H1 (cell line): ENCODE results near the gene SERPINB6. TPM values are rescaled to one million over a fixed set of nuclear protein-coding genes. Genes with fewer than 3 reads are reported as not detected.

ENCODE experiments used
- CTCF ChIA-PET: fragments of 300-600 bp; sonication (Branson Sonifier 250); formaldehyde crosslinking; loops from one replicate; lab custom pipeline; 2021; ENCODE audit not compliant: partially characterized antibody; lab: Charles Lee
- POLR2A ChIA-PET: fragments of 300-600 bp; sonication (Branson Sonifier 250); formaldehyde crosslinking; loops from one replicate; lab custom pipeline; 2021; ENCODE audit warnings: inconsistent platforms; ENCODE audit not compliant: partially characterized antibody; lab: Charles Lee
- DNase-seq, 2 experiments: peaks; one replicate each; pipeline versions ENCODE4 v3.0.0 to v3.0.0-alpha.2; 2010 to 2022; ENCODE audit warnings: low spot score in 2 of 2, low read depth in 1 of 2, mixed read lengths in 1 of 2
- FAIRE-seq: peaks from 2 replicates; lab custom pipeline; 2011; peaks lifted over from hg19 to GRCh38; lab: Jason Lieb, UNC
- H2AFZ ChIP-seq: 2 replicates; pipeline ENCODE4 v1.8.1; 2012; ENCODE audit warnings: low read length, inconsistent platforms
- H2AK5ac ChIP-seq: 2 replicates; pipeline ENCODE4 v1.6.1; 2013; ENCODE audit warnings: low read depth, low read length
- H2BK120ac ChIP-seq: replicated peaks from 2 replicates; pipeline ENCODE3; 2013; ENCODE audit warnings: low read depth, low read length, inconsistent platforms
- H2BK12ac ChIP-seq: 2 replicates; pipeline ENCODE4 v1.6.1; 2013; ENCODE audit warnings: low read depth, low read length
- H2BK15ac ChIP-seq: 2 replicates; pipeline ENCODE4 v1.6.1; 2013; ENCODE audit warnings: low read length
- H2BK20ac ChIP-seq: 2 replicates; pipeline ENCODE4 v1.6.1; 2013; ENCODE audit warnings: low read length
- H2BK5ac ChIP-seq: 2 replicates; pipeline ENCODE4 v1.6.1; 2013; ENCODE audit warnings: low read depth, low read length
- H3K14ac ChIP-seq: 2 replicates; pipeline ENCODE4 v1.6.1; 2013; ENCODE audit warnings: inconsistent platforms; ENCODE audit not compliant: insufficient read length
- H3K18ac ChIP-seq: 2 replicates; pipeline ENCODE4 v1.6.1; 2013; ENCODE audit warnings: low read length; ENCODE audit errors: extremely low read depth
- H3K23ac ChIP-seq: 2 replicates; pipeline ENCODE4 v1.6.1; 2013; ENCODE audit warnings: inconsistent platforms; ENCODE audit not compliant: insufficient read length
- H3K23me2 ChIP-seq: 2 replicates; pipeline ENCODE4 v1.6.1; 2013; ENCODE audit warnings: low read depth, low read length
- H3K27ac ChIP-seq: 2 replicates; pipeline ENCODE4 v1.6.1; 2011; ENCODE audit warnings: low read depth, low read length, inconsistent platforms
- H3K27me3 ChIP-seq, 4 experiments: replicated peaks in 1 of 4; 1 replicate in 1 of 4; 2 replicates in 3 of 4; pipeline versions ENCODE4 v1.6.1 to v1.8.1; 2011 to 2013; ENCODE audit warnings: low read length in 3 of 4, mild to moderate bottlenecking in 3 of 4, inconsistent platforms in 2 of 4, mixed read lengths in 2 of 4, moderate library complexity in 1 of 4; ENCODE audit not compliant: control insufficient read depth in 3 of 4, insufficient read depth in 3 of 4; ENCODE audit errors: extremely low read depth in 1 of 4
- H3K36me3 ChIP-seq, 4 experiments: 2 replicates each; pipeline versions ENCODE4 v1.6.1 to v1.8.1; 2011 to 2013; ENCODE audit warnings: mild to moderate bottlenecking in 4 of 4, low read length in 3 of 4, moderate library complexity in 2 of 4, control low read depth in 1 of 4, inconsistent platforms in 1 of 4; ENCODE audit not compliant: insufficient read depth in 4 of 4, control insufficient read depth in 2 of 4
- H3K4ac ChIP-seq: replicated peaks from 2 replicates; pipeline ENCODE3; 2013; ENCODE audit warnings: low read length, low read depth, mixed read lengths, inconsistent platforms; ENCODE audit not compliant: insufficient read length
- H3K4me1 ChIP-seq, 4 experiments: replicated peaks in 1 of 4; 1 replicate in 1 of 4; 2 replicates in 3 of 4; pipeline versions ENCODE4 v1.6.1 to v1.8.1; 2011 to 2013; ENCODE audit warnings: low read length in 3 of 4, inconsistent platforms in 2 of 4, mixed read lengths in 1 of 4; ENCODE audit not compliant: insufficient read depth in 4 of 4, control insufficient read depth in 3 of 4
- H3K4me2 ChIP-seq, 2 experiments: 2 replicates each; pipeline versions ENCODE4 v1.6.1 to v1.8.1; 2011 to 2013; ENCODE audit warnings: low read depth in 2 of 2, low read length in 2 of 2, control low read depth in 1 of 2, inconsistent platforms in 1 of 2, mild to moderate bottlenecking in 1 of 2; ENCODE audit not compliant: insufficient read depth in 1 of 2
- H3K4me3 ChIP-seq, 4 experiments: fragments of 200-600, 300-600 bp in 1 of 4; sonication (generic), shearing (Covaris generic), sonication (Bioruptor Twin) in 1 of 4; 2 replicates each; pipeline versions ENCODE4 v1.5.1 to v1.8.1; 2011 to 2016; ENCODE audit warnings: low read length in 4 of 4, low read depth in 3 of 4, control low read depth in 2 of 4, inconsistent platforms in 2 of 4, mild to moderate bottlenecking in 2 of 4, mixed read lengths in 1 of 4, moderate library complexity in 1 of 4; ENCODE audit not compliant: insufficient read depth in 2 of 4; ENCODE audit errors: extremely low read depth in 1 of 4
- H3K56ac ChIP-seq: replicated peaks from 2 replicates; pipeline ENCODE3; 2013; ENCODE audit warnings: low read depth, mild to moderate bottlenecking, mixed read lengths, low read length, inconsistent platforms; ENCODE audit not compliant: insufficient read length
- H3K79me1 ChIP-seq: 2 replicates; pipeline ENCODE4 v1.6.1; 2013; ENCODE audit warnings: low read depth, low read length, control low read depth
- H3K79me2 ChIP-seq, 2 experiments: 2 replicates each; pipeline versions ENCODE4 v1.6.1 to v1.8.1; 2012 to 2013; ENCODE audit warnings: low read length in 2 of 2, mild to moderate bottlenecking in 2 of 2, inconsistent platforms in 1 of 2; ENCODE audit not compliant: insufficient read depth in 2 of 2, control insufficient read depth in 1 of 2
- H3K9ac ChIP-seq, 4 experiments: replicated peaks in 1 of 4; 1 replicate in 1 of 4; 2 replicates in 3 of 4; pipeline versions ENCODE4 v1.6.1 to v1.8.1; 2011 to 2013; ENCODE audit warnings: low read depth in 3 of 4, low read length in 3 of 4, control low read depth in 2 of 4, mild to moderate bottlenecking in 2 of 4, moderate library complexity in 2 of 4, inconsistent platforms in 1 of 4; ENCODE audit errors: extremely low read depth in 1 of 4
- H3K9me3 ChIP-seq, 2 experiments: 2 replicates each; pipeline versions ENCODE4 v1.6.1 to v1.8.1; 2012 to 2013; ENCODE audit warnings: mild to moderate bottlenecking in 2 of 2, moderate library complexity in 2 of 2, control low read depth in 1 of 2, inconsistent platforms in 1 of 2, low read depth in 1 of 2, low read length in 1 of 2, mixed read lengths in 1 of 2; ENCODE audit not compliant: insufficient read depth in 2 of 2
- H4K20me1 ChIP-seq, 2 experiments: replicated peaks in 1 of 2; 2 replicates each; pipeline versions ENCODE3 to v1.8.1; 2011 to 2013; ENCODE audit warnings: inconsistent platforms in 2 of 2, low read length in 2 of 2, mild to moderate bottlenecking in 1 of 2; ENCODE audit not compliant: insufficient read depth in 2 of 2, control insufficient read depth in 1 of 2
- H4K5ac ChIP-seq: 2 replicates; pipeline ENCODE4 v1.6.1; 2013; ENCODE audit warnings: low read length, low read depth, mixed read lengths, inconsistent platforms; ENCODE audit not compliant: insufficient read length
- H4K8ac ChIP-seq: 2 replicates; pipeline ENCODE4 v1.8.0; 2013; ENCODE audit warnings: mild to moderate bottlenecking, moderate library complexity, low read length, inconsistent platforms; ENCODE audit not compliant: insufficient read depth; ENCODE audit errors: extremely low read depth
- H4K91ac ChIP-seq: replicated peaks from 2 replicates; pipeline ENCODE3; 2013; ENCODE audit warnings: low read length, mixed read lengths, inconsistent platforms; ENCODE audit not compliant: insufficient read length
- RFX5 ChIP-seq: IDR thresholded peaks from 2 replicates; pipeline ENCODE4 v1.6.1; 2011; ENCODE audit warnings: low read depth, low read length, improper control_type of control experiment, borderline replicate concordance
- WGBS, 2 experiments: shearing (Covaris generic) in 1 of 2; methylation state at CpG; one replicate each; pipeline versions ENCODE4 v1.1.6 to v1.1.7; 2013 to 2015; ENCODE audit warnings: low lambda C conversion rate in 2 of 2, mixed read lengths in 2 of 2, inconsistent platforms in 1 of 2, low coverage in 1 of 2, missing lambda C conversion rate in 1 of 2; ENCODE audit not compliant: insufficient replicate concordance in 2 of 2, insufficient coverage in 1 of 2, insufficient read length in 1 of 2; ENCODE audit errors: extremely low coverage in 1 of 2, missing lambda C conversion rate in 1 of 2; 5-methylcytosine and 5-hydroxymethylcytosine counted together
- polyA plus RNA-seq, 7 experiments: library from polyadenylated mRNA; depleted of rRNA in 3 of 7; stranded (reverse) in 5 of 7; unstranded in 2 of 7; fragments of >200 nt in 5 of 7; fragments of 200-250 nt in 2 of 7; gene quantifications; 1 replicate in 5 of 7; 2 replicates in 1 of 7; 4 replicates in 1 of 7; pipeline versions ENCODE4 v1.2.1 to v1.2.3, GENCODE V29; 2011 to 2013; ENCODE audit warnings: missing spikeins in 2 of 7, mixed read lengths in 2 of 7
- total RNA-seq: library from RNA; stranded (reverse); fragmentation: NEBNext Ultra II Directional; extraction: Animal tissue kit (Norgen Biotek cat#: 25700); gene quantifications from 2 replicates; pipeline ENCODE4 v1.2.1, GENCODE V29; 2021

The SERPINB6 gene
- total and polyA plus RNA-seq, 2 of the 8 experiments (the other 6 are each of a cell fraction or from before 2014, with no cell fraction given), result 27.2 to 29.4 TPM

DNA sequence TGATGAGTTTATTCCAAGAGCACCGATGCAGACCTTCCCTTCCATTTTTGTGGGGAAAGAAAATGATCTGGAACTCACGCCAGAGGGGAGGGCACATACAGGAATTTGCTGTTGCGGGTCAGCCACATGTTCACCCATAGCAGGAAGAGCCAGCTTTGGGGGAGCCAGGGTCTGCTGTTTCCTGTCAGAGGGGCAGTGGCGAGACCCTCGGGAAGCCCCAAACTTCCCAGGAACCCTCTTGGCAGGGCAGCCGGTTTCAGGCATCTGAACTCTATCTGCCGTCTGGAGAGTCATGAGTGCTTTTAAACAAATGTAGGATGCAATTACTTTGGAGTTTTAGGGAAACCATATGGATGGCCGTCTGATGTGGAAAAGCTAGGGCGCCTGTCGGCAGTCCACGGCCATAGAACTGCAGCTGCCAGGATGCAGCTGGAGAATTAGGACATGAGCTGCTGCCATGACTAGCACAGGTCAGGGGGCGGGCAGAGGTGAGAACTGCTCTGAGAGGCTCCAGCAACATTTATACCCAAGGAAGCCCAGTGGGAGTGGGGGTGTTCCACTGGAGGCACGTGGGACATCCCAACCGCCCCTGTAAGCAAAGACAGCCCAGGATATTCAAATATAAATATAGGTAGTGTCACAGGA lies 53.4 kb downstream of the SERPINB6 start:
- no peaks in the 10 kb centered on the region for H4K20me1 ChIP-seq
- peak overlapping the region; percentile 34 for H4K91ac ChIP-seq
- H3K4me3 ChIP-seq, result no peak overlapping the region
- no peak overlapping the region for H3K14ac ChIP-seq
- H3K23me2 ChIP-seq, result no peaks in the 10 kb centered on the region
- peaks cover 9 to 35% (median 23%) of the 10 kb centered on the region in 4 experiments for H3K4me1 ChIP-seq
- H3K36me3 ChIP-seq, result no peaks in the 10 kb centered on the region
- peak overlapping the region; percentile 19 for H3K4ac ChIP-seq
- 93% methylated on average over 14 of the region's 14 CpGs; no CpG with 5 or more reads in 1 of the 2 experiments for WGBS, 2 experiments
- peak overlapping the region; percentile 35; the same call in 1 of the 2 replicates for H2BK5ac ChIP-seq
- no peak overlapping the region for H3K56ac ChIP-seq
- H4K5ac ChIP-seq, result no peak overlapping the region
- H3K9ac ChIP-seq, result no peak overlapping the region
- H2BK12ac ChIP-seq, result peak overlapping the region; percentile 41; the same call in 1 of the 2 replicates
- DNase-seq (peak in 1 of 2 experiments; percentile 37), FAIRE-seq (no peak)
- H3K27me3 ChIP-seq, result no peaks in the 10 kb centered on the region
- H3K4me2 ChIP-seq, result peak overlapping the region in 1 of 2 experiments; percentile 41; a peak in 1 of 4 replicates
- no peaks in the 10 kb centered on the region for H3K79me1 ChIP-seq
- H2BK20ac ChIP-seq, result peak overlapping the region; percentile 74; the same call in 1 of the 2 replicates
- H3K23ac ChIP-seq, result no peak overlapping the region
- H2BK15ac ChIP-seq, result no peak overlapping the region; the same call in 1 of the 2 replicates
- 0 out of 2 replicates have a peak overlapping the region, but pooled peaks have one; percentile 3 for H2AFZ ChIP-seq
- no peaks in the 10 kb centered on the region for H3K79me2 ChIP-seq
- no peak overlapping the region for H3K27ac ChIP-seq
- peak overlapping the region; percentile 44 for H2BK120ac ChIP-seq
- POLR2A ChIA-PET, result interaction anchor here (0.9 to 1.5 kb wide), 2 partner anchors 12 to 42 kb away, joined by 3 read pairs; no protein-coding TSS in a partner anchor
- no peak overlapping the region; the same call in none of the 2 replicates for H3K18ac ChIP-seq
- H3K9me3 ChIP-seq, result no peaks in the 10 kb centered on the region
- no peak overlapping the region for H2AK5ac ChIP-seq
- CTCF ChIA-PET, result interaction anchor here (1.0 to 6.3 kb wide), 13 partner anchors 8 to 134 kb away, joined by 3 to 64 read pairs (median 4); no protein-coding TSS in a partner anchor
- no peak overlapping the region; the same call in none of the 2 replicates for H4K8ac ChIP-seq
- no peak for TF ChIP-seq RFX5
